Mesenchymal stem cell (in vitro differentiated cells and primary cell): Measurements from ENCODE around the gene LSP1.
"Not testable (repeated sequence)": the region's sequence is repeated elsewhere in the genome, so short reads cannot be mapped to it uniquely, and the experiment has no call there.

Source experiments
- DNase-seq: peaks from one replicate; pipeline ENCODE4 v3.0.0-alpha.2; 2013
- H2AFZ ChIP-seq: one replicate; pipeline ENCODE4 v1.6.1; 2013; ENCODE audit warnings: low read depth, mild to moderate bottlenecking, control low read depth, inconsistent platforms, low read length, moderate library complexity
- H2AK5ac ChIP-seq: 2 replicates; pipeline ENCODE4 v1.6.1; 2013; ENCODE audit warnings: low read length, moderate library complexity, mild to moderate bottlenecking, inconsistent platforms; ENCODE audit not compliant: severe bottlenecking
- H2BK120ac ChIP-seq: one replicate; pipeline ENCODE4 v1.6.1; 2013; ENCODE audit warnings: low read depth, mild to moderate bottlenecking, inconsistent platforms, low read length, moderate library complexity
- H2BK12ac ChIP-seq, 2 experiments: one replicate each; pipeline ENCODE4 v1.6.1; 2013; ENCODE audit warnings: inconsistent platforms in 2 of 2, low read length in 2 of 2, mild to moderate bottlenecking in 2 of 2, moderate library complexity in 2 of 2, control low read depth in 1 of 2
- H2BK15ac ChIP-seq: one replicate; pipeline ENCODE4 v1.6.1; 2013; ENCODE audit warnings: mild to moderate bottlenecking, low read depth, inconsistent platforms; ENCODE audit not compliant: poor library complexity, severe bottlenecking
- H2BK5ac ChIP-seq: 2 replicates; pipeline ENCODE4 v1.6.1; 2013; ENCODE audit warnings: low read depth, mild to moderate bottlenecking, low read length, control low read depth, inconsistent platforms; ENCODE audit not compliant: poor library complexity, severe bottlenecking
- H3K14ac ChIP-seq, 2 experiments: one replicate each; pipeline ENCODE4 v1.6.1; 2013; ENCODE audit warnings: inconsistent platforms in 2 of 2, low read length in 2 of 2, control low read depth in 1 of 2, mild to moderate bottlenecking in 1 of 2, moderate library complexity in 1 of 2
- H3K18ac ChIP-seq, 2 experiments: one replicate each; pipeline ENCODE4 v1.6.1; 2013; ENCODE audit warnings: inconsistent platforms in 2 of 2, low read length in 2 of 2, control low read depth in 1 of 2, low read depth in 1 of 2, mild to moderate bottlenecking in 1 of 2
- H3K23ac ChIP-seq, 2 experiments: one replicate each; pipeline ENCODE4 v1.6.1; 2013; ENCODE audit warnings: inconsistent platforms in 2 of 2, low read length in 2 of 2, mild to moderate bottlenecking in 2 of 2, moderate library complexity in 2 of 2, control low read depth in 1 of 2
- H3K27ac ChIP-seq: 2 replicates; pipeline ENCODE4 v1.5.1; 2013; ENCODE audit warnings: mild to moderate bottlenecking, moderate library complexity, low read length, control low read depth, inconsistent platforms; ENCODE audit not compliant: poor library complexity, severe bottlenecking
- H3K27me3 ChIP-seq, 2 experiments: 2 replicates each; pipeline versions ENCODE4 v1.6.1 to v1.7.0; 2013; ENCODE audit warnings: low read length in 2 of 2, mild to moderate bottlenecking in 2 of 2, moderate library complexity in 2 of 2, control low read depth in 1 of 2, inconsistent platforms in 1 of 2; ENCODE audit not compliant: control insufficient read depth in 1 of 2, insufficient read depth in 1 of 2
- H3K36me3 ChIP-seq, 2 experiments: 2 replicates each; pipeline versions ENCODE4 v1.6.1 to v1.7.0; 2013; ENCODE audit warnings: low read length in 2 of 2, control low read depth in 1 of 2, inconsistent platforms in 1 of 2, low read depth in 1 of 2, mild to moderate bottlenecking in 1 of 2; ENCODE audit not compliant: insufficient read depth in 2 of 2, control insufficient read depth in 1 of 2
- H3K4ac ChIP-seq, 2 experiments: one replicate each; pipeline ENCODE4 v1.6.1; 2013; ENCODE audit warnings: inconsistent platforms in 2 of 2, low read length in 2 of 2, mild to moderate bottlenecking in 2 of 2, moderate library complexity in 2 of 2, control low read depth in 1 of 2, low read depth in 1 of 2
- H3K4me1 ChIP-seq: 2 replicates; pipeline ENCODE4 v1.6.1; 2013; ENCODE audit warnings: low read depth, low read length, control low read depth; ENCODE audit not compliant: control insufficient read depth, insufficient read depth
- H3K4me2 ChIP-seq: 2 replicates; pipeline ENCODE4 v1.6.1; 2013; ENCODE audit warnings: low read length, mild to moderate bottlenecking, inconsistent platforms; ENCODE audit not compliant: poor library complexity, severe bottlenecking
- H3K4me3 ChIP-seq, 2 experiments: 2 replicates each; pipeline versions ENCODE4 v1.5.1 to v1.7.0; 2013; ENCODE audit warnings: low read length in 2 of 2, mild to moderate bottlenecking in 2 of 2, control low read depth in 1 of 2, low read depth in 1 of 2; ENCODE audit not compliant: insufficient read depth in 1 of 2
- H3K79me1 ChIP-seq: replicated peaks from 2 replicates; pipeline ENCODE4 v1.6.1; 2013; ENCODE audit warnings: mild to moderate bottlenecking, control low read depth, low read length, inconsistent platforms; ENCODE audit not compliant: poor library complexity, severe bottlenecking
- H3K9ac ChIP-seq: 2 replicates; pipeline ENCODE4 v1.7.0; 2013; ENCODE audit warnings: mild to moderate bottlenecking, low read length, moderate library complexity
- H3K9me3 ChIP-seq: 2 replicates; pipeline ENCODE4 v1.7.0; 2013; ENCODE audit warnings: mild to moderate bottlenecking, low read length; ENCODE audit not compliant: control insufficient read depth
- H4K8ac ChIP-seq: one replicate; pipeline ENCODE4 v1.6.1; 2013; ENCODE audit warnings: inconsistent platforms, mild to moderate bottlenecking, low read length, moderate library complexity
- H4K91ac ChIP-seq: one replicate; pipeline ENCODE4 v1.6.1; 2013; ENCODE audit warnings: mild to moderate bottlenecking, low read length, inconsistent platforms
- WGBS: methylation state at CpG from one replicate; pipeline ENCODE4 v1.1.7; 2013; ENCODE audit warnings: mixed read lengths; 5-methylcytosine and 5-hydroxymethylcytosine counted together

Gene LSP1

GRCh38 chr11:1875093-1875850 lies 22.4 kb downstream of the LSP1 start:
- Histone ChIP-seq H3K9ac (peak overlapping the region; percentile 77), H3K79me1 (peaks cover 2% of the 10 kb centered on the region), H3K14ac (peak overlapping the region in 1 of 2 experiments; percentile 71), H3K4ac (peak overlapping the region; percentile 9 to 60), H3K4me2 (no peak overlapping the region), H3K23ac (no peak overlapping the region), H2BK12ac (peak overlapping the region; percentile 42 to 90), H2AK5ac (peak overlapping the region; percentile 45), H3K18ac (peak overlapping the region; percentile 63 to 95), H3K27ac (no peak overlapping the region), H2BK5ac (peak overlapping the region; percentile 81), H4K8ac (peak overlapping the region; percentile 59), H3K27me3 (peaks cover 0 to 6% of the 10 kb centered on the region in 2 experiments), H2BK15ac (peak overlapping the region; percentile 33), H2AFZ (no peak overlapping the region), H2BK120ac (peak overlapping the region; percentile 50), H3K36me3 (no peaks in the 10 kb centered on the region), H4K91ac (peak overlapping the region; percentile 94), H3K4me1 (peaks cover 81% of the 10 kb centered on the region), H3K4me3 (peak overlapping the region in 1 of 2 experiments; percentile 61), H3K9me3 (no peaks in the 10 kb centered on the region)
- no peak for DNase-seq
- 78% methylated on average over 24 of the region's 28 CpGs for WGBS

DNA sequence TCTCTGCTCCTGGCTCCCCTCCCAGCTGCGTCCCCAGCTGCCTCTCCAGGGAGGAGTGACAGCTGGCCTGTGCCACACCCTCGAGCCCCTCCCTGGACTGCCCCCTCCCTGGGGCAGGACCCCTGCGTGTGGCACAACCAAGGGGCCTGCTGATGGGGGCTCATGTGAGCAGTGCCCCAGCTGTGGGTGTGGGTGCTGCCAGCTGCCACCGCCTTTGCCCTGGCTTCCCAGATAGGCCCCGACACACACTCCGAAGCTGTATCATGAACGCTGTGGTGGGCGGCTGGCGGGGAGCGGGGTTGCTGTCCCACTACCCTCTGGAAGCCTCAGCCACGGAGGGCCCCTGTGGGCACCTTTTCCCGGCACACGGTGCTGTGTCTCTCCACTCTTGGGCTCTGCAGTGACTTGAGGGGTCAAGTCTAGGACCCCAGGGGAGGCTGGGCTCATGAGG lies 23.0 kb downstream of the LSP1 start:
- H2BK120ac ChIP-seq: peak overlapping the region; percentile 75
- H2BK15ac ChIP-seq: peak overlapping the region; percentile 15
- H3K4me2 ChIP-seq, H3K9me3 ChIP-seq, H2AFZ ChIP-seq, H3K23ac ChIP-seq, DNase-seq, H2AK5ac ChIP-seq, H3K36me3 ChIP-seq, H3K79me1 ChIP-seq, H2BK5ac ChIP-seq, H3K27me3 ChIP-seq, H3K27ac ChIP-seq: not testable (repeated sequence)
- H3K4me1 ChIP-seq: peaks cover 82% of the 10 kb centered on the region
- WGBS: 79% methylated on average over 13 of the region's 13 CpGs
- peak overlapping the region in 1 of 2 experiments; percentile 79 for H3K14ac ChIP-seq
- H4K8ac ChIP-seq: peak overlapping the region; percentile 92
- H4K91ac ChIP-seq: peak overlapping the region; percentile 94
- H2BK12ac ChIP-seq: peak overlapping the region in 1 of 2 experiments; percentile 99
- peak overlapping the region; percentile 42 to 89 for H3K4ac ChIP-seq
- peak overlapping the region; percentile 77 for H3K9ac ChIP-seq
- H3K4me3 ChIP-seq: peak overlapping the region in 1 of 2 experiments; percentile 58
- peak overlapping the region in 1 of 2 experiments; percentile 95 for H3K18ac ChIP-seq

DNA sequence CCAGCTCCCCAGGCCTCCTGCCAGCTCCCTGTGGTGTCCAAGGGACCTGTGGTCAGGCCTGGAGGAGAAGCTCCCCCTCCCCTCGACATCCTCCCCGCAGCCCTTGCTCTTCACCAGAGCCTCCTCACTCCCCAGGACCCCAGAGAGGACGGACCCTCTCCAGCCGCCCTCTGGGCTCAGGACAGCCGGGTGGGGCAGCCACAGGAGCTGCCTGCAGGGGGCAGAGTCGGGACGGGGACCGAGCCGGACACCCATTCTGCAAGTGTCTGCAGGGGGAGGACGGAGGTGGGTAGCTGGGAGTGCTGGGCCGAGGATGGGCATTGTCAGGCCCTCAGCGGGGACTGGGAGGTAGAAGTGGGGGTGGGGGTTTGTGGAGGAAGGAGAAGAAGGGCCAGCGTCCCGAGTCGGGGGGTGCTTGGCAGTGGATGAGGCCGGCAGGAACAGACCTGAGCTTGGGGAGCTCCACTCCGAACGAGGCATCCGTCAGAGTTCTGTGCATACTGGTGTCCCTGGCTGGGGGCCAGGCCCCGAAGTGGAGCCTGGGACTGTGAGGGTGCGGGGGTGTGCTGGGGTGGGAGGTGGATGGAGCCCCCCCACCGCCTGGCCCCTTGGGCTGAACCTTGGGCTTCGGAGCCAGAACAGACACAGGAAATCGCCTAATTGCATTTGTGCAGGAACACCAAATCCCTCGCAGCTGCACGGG lies 23.6 kb downstream of the LSP1 start:
- H2BK15ac ChIP-seq: no peak overlapping the region
- peak overlapping the region in 1 of 2 experiments; percentile 99 for H2BK12ac ChIP-seq
- H3K4me3 ChIP-seq: peak overlapping the region in 1 of 2 experiments; percentile 58
- H2AK5ac ChIP-seq: no peak overlapping the region
- H4K8ac ChIP-seq: peak overlapping the region; percentile 92
- peak overlapping the region; percentile 5 for H2AFZ ChIP-seq
- peak overlapping the region; percentile 31 for H3K4me2 ChIP-seq
- peak overlapping the region; percentile 94 for H4K91ac ChIP-seq
- H3K14ac ChIP-seq: peak overlapping the region in 1 of 2 experiments; percentile 79
- peak overlapping the region; percentile 77 for H3K9ac ChIP-seq
- peak; percentile 63 for DNase-seq
- peaks cover 2% of the 10 kb centered on the region for H3K79me1 ChIP-seq
- peak overlapping the region; percentile 53 for H3K27ac ChIP-seq
- peak overlapping the region in 1 of 2 experiments; percentile 95 for H3K18ac ChIP-seq
- no peaks in the 10 kb centered on the region for H3K36me3 ChIP-seq
- peak overlapping the region in 1 of 2 experiments; percentile 74 for H3K23ac ChIP-seq
- H3K9me3 ChIP-seq: no peaks in the 10 kb centered on the region
- 8% methylated on average over 20 of the region's 26 CpGs for WGBS
- H2BK120ac ChIP-seq: peak overlapping the region; percentile 75
- H3K4me1 ChIP-seq: peaks cover 77% of the 10 kb centered on the region
- peak overlapping the region; percentile 42 to 89 for H3K4ac ChIP-seq
- no peaks in the 10 kb centered on the region for H3K27me3 ChIP-seq
- peak overlapping the region; percentile 20 for H2BK5ac ChIP-seq
